ENCODE measurements around the gene NRF1.

- no peak for TF ChIP-seq CTCF (IDR thresholded peaks at IDR 0.05; ENCODE audit: low read length)
- TF ChIP-seq EZH2 (IDR thresholded peaks at IDR 0.05; ENCODE audit: borderline replicate concordance, low read length): no peak
These were observed 12.3 kb upstream of the NRF1 start for GRCh38 chr7:129599174-129599573.
